ENCODE measurements around the gene EEFSEC.

DNA sequence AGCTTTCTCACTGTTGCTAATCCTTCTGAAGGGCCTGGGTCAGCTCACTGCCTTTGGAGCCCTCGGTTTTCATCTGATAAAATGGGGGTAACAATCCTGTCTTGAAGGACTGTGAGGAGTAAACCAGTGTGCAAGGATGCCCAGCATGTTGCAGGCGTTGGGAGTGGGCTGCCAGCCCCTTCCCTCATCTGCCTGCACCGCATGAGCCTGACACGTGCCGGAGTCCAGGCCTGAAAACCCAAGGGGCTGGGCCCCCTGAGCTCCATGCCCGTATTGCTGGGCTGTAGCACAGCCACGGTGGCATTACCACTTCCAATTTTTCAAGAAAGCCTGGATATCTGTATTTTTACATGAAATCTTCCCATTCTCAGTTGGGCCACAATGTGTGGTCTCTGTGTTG lies 215.3 kb downstream of the EEFSEC start:
- TF ChIP-seq, protein P1, sequence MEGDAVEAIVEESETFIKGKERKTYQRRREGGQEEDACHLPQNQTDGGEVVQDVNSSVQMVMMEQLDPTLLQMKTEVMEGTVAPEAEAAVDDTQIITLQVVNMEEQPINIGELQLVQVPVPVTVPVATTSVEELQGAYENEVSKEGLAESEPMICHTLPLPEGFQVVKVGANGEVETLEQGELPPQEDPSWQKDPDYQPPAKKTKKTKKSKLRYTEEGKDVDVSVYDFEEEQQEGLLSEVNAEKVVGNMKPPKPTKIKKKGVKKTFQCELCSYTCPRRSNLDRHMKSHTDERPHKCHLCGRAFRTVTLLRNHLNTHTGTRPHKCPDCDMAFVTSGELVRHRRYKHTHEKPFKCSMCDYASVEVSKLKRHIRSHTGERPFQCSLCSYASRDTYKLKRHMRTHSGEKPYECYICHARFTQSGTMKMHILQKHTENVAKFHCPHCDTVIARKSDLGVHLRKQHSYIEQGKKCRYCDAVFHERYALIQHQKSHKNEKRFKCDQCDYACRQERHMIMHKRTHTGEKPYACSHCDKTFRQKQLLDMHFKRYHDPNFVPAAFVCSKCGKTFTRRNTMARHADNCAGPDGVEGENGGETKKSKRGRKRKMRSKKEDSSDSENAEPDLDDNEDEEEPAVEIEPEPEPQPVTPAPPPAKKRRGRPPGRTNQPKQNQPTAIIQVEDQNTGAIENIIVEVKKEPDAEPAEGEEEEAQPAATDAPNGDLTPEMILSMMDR (conservative IDR thresholded peaks at IDR 0.05; ENCODE audit: low read depth in 2 of 2) = no peak
- no peak for TF ChIP-seq EZH2 (IDR thresholded peaks at IDR 0.05; ENCODE audit: low read depth, unreplicated experiment)
